GM12878 (cell line): ENCODE results near the gene ALOXE3. TPM values are rescaled to one million over a fixed set of nuclear protein-coding genes. Genes with fewer than 3 reads are reported as not detected.

ENCODE experiments used
- BHLHE40 ChIP-seq, 2 experiments: fragments of 450-650 bp in 1 of 2; IDR thresholded peaks; 2 replicates each; pipeline ENCODE4 v1.6.1; 2011 to 2017; ENCODE audit warnings: low read depth in 2 of 2, borderline replicate concordance in 1 of 2, improper control_type of control experiment in 1 of 2, low read length in 1 of 2, mild to moderate bottlenecking in 1 of 2
- DPF2 ChIP-seq: fragments of 450-650 bp; IDR thresholded peaks from 2 replicates; pipeline ENCODE4 v1.6.1; 2017; ENCODE audit warnings: mild to moderate bottlenecking
- MAX ChIP-seq: IDR thresholded peaks from 2 replicates; pipeline ENCODE4 v1.6.1; 2012; ENCODE audit warnings: low read depth, low read length, improper control_type of control experiment
- NFIC ChIP-seq: IDR thresholded peaks from 2 replicates; pipeline ENCODE4 v1.6.1; 2012; ENCODE audit warnings: low read depth, mild to moderate bottlenecking, inconsistent platforms, low read length, moderate library complexity
- POLR2AphosphoS2 ChIP-seq: IDR thresholded peaks from 2 replicates; pipeline ENCODE4 v1.6.1; 2011; ENCODE audit warnings: low read depth, mild to moderate bottlenecking, low read length, improper control_type of control experiment, moderate library complexity
- PRDM15 ChIP-seq: fragments of 450-650 bp; formaldehyde crosslinking; IDR thresholded peaks from 2 replicates; pipeline ENCODE4 v1.4.0; 2020; ENCODE audit warnings: mild to moderate bottlenecking, moderate library complexity
- RELA ChIP-seq: fragments of 450-650 bp; IDR thresholded peaks from 2 replicates; pipeline ENCODE4 v1.8.0; 2014; ENCODE audit warnings: borderline replicate concordance; ENCODE audit not compliant: partially characterized antibody
- STAT1 ChIP-seq: fragments of 450-650 bp; conservative IDR thresholded peaks from 2 replicates; pipeline ENCODE4 v1.6.1; 2014; ENCODE audit warnings: antibody characterized with exemption, mild to moderate bottlenecking
- TBL1XR1 ChIP-seq: IDR thresholded peaks from 2 replicates; pipeline ENCODE4 v1.6.1; 2012; ENCODE audit warnings: low read depth, low read length, improper control_type of control experiment
- USF2 ChIP-seq: IDR thresholded peaks from 2 replicates; pipeline ENCODE4 v1.6.1; 2011; ENCODE audit warnings: low read depth, low read length, improper control_type of control experiment, borderline replicate concordance
- ZBTB4 ChIP-seq: fragments of 450-650 bp; formaldehyde crosslinking; IDR thresholded peaks from 2 replicates; pipeline ENCODE4 v1.4.0; 2022; ENCODE audit warnings: mild to moderate bottlenecking, moderate library complexity
- ZNF274 ChIP-seq: IDR thresholded peaks from one replicate; pipeline ENCODE4 v1.8.0; 2011; ENCODE audit not compliant: insufficient read length, insufficient read depth
- polyA plus RNA-seq, 11 experiments: library from polyadenylated mRNA; depleted of rRNA in 4 of 11; unstranded in 6 of 11; stranded (reverse) in 5 of 11; fragments of >200 nt; fragmentation: Nextera tagmentation in 4 of 11; fragmentation: Illumina TruSeq in 1 of 11; extraction: Ambion mirVana in 4 of 11; extraction: Trizol in 1 of 11; gene quantifications; 1 replicate in 1 of 11; 2 replicates in 10 of 11; pipeline versions ENCODE4 v1.2.1 to v1.2.3, GENCODE V29; 2011 to 2016; ENCODE audit warnings: inconsistent platforms in 2 of 11, missing spikeins in 2 of 11, low read depth in 1 of 11
- total RNA-seq, 4 experiments: library from RNA; depleted of rRNA in 3 of 4; stranded (reverse); fragments of >200 nt in 3 of 4; fragmentation: Illumina TruSeq in 1 of 4; extraction: Trizol in 1 of 4; gene quantifications; 2 replicates each; pipeline versions ENCODE4 v1.2.1 to v1.2.3, GENCODE V29; 2013 to 2021

Gene ALOXE3
- total and polyA plus RNA-seq, 10 of the 15 experiments (the other 5 are each of a cell fraction or from before 2014, with no cell fraction given): 0.04 TPM; not detected in 9

GRCh38 chr17:8122924-8123694 is 4.8 kb upstream of the ALOXE3 start (continued):
- no peak for TF ChIP-seq RELA
- TF ChIP-seq ZNF274: no peak
- TF ChIP-seq PRDM15 (CRISPR knock-in tag): no peak
- peak; percentile 94 to 96 for TF ChIP-seq BHLHE40 (IDR thresholded peaks at IDR 0.05; ENCODE audit: borderline replicate concordance in 1 of 2, low read depth in 2 of 2, low read length in 1 of 2)
- TF ChIP-seq MAX: peak; percentile 59; the same call in 1 of the 2 replicates
- no peak for TF ChIP-seq STAT1
- no peak for TF ChIP-seq USF2
- no peak for TF ChIP-seq ZBTB4
- no peak for TF ChIP-seq POLR2AphosphoS2
- TF ChIP-seq DPF2: no peak
- no peak for TF ChIP-seq TBL1XR1
- TF ChIP-seq NFIC: no peak
